Liver (tissue), 9 donors: ENCODE measurements around the gene CLEC2A. TPM values are rescaled to one million over a fixed set of nuclear protein-coding genes. Genes with fewer than 3 reads are reported as not detected.

Experiments
- DNase-seq: peaks from one replicate; pipeline ENCODE4 v3.0.0-alpha.2; 2017; ENCODE audit warnings: low spot score
- H3K27ac ChIP-seq, 2 donors: one replicate each; pipeline ENCODE4 v1.7.0; 2013; ENCODE audit warnings: inconsistent platforms in 2 of 2, low read length in 2 of 2, control low read depth in 1 of 2, low read depth in 1 of 2, mild to moderate bottlenecking in 1 of 2
- H3K27me3 ChIP-seq, 4 donors: one replicate each; pipeline versions ENCODE4 v1.6.1 to v1.7.0; 2013; ENCODE audit warnings: low read length in 3 of 4, inconsistent platforms in 1 of 4, mild to moderate bottlenecking in 1 of 4, moderate library complexity in 1 of 4; ENCODE audit not compliant: control insufficient read depth in 4 of 4, insufficient read depth in 4 of 4
- H3K36me3 ChIP-seq, 4 donors: one replicate each; pipeline versions ENCODE4 v1.6.1 to v1.7.0; 2013; ENCODE audit warnings: low read length in 3 of 4, mild to moderate bottlenecking in 3 of 4, low read depth in 1 of 4, moderate library complexity in 1 of 4; ENCODE audit not compliant: control insufficient read depth in 4 of 4, insufficient read depth in 3 of 4
- H3K4me1 ChIP-seq, 4 donors: one replicate each; pipeline versions ENCODE4 v1.6.1 to v1.7.0; 2013; ENCODE audit warnings: low read length in 3 of 4, mild to moderate bottlenecking in 3 of 4, moderate library complexity in 1 of 4; ENCODE audit not compliant: control insufficient read depth in 4 of 4, insufficient read depth in 4 of 4
- H3K4me3 ChIP-seq, 3 donors: one replicate each; pipeline versions ENCODE4 v1.6.1 to v1.7.0; 2013; ENCODE audit warnings: low read length in 3 of 3, control low read depth in 1 of 3, low read depth in 1 of 3, mild to moderate bottlenecking in 1 of 3
- H3K9ac ChIP-seq, 2 donors: one replicate each; pipeline ENCODE4 v1.7.0; 2013; ENCODE audit warnings: low read length in 2 of 2, mild to moderate bottlenecking in 2 of 2, moderate library complexity in 2 of 2, control low read depth in 1 of 2, low read depth in 1 of 2
- H3K9me3 ChIP-seq, 4 donors: one replicate each; pipeline versions ENCODE4 v1.6.1 to v1.7.0; 2013; ENCODE audit warnings: low read length in 3 of 4; ENCODE audit not compliant: control insufficient read depth in 4 of 4
- EGR1 ChIP-seq, 2 donors: IDR thresholded peaks; 2 replicates each; pipeline ENCODE4 v1.6.1; 2016 to 2018; ENCODE audit warnings: antibody characterized with exemption in 2 of 2, low read depth in 2 of 2
- FOXA2 ChIP-seq: IDR thresholded peaks from 2 replicates; pipeline ENCODE4 v1.6.1; 2016; ENCODE audit warnings: antibody characterized with exemption
- GABPA ChIP-seq, 2 donors: IDR thresholded peaks in 1 of 2; conservative IDR thresholded peaks in 1 of 2; 2 replicates each; pipeline ENCODE4 v1.6.1; 2016; ENCODE audit warnings: antibody characterized with exemption in 2 of 2, mild to moderate bottlenecking in 1 of 2, moderate library complexity in 1 of 2
- HNF4A ChIP-seq, 2 donors: conservative IDR thresholded peaks; 2 replicates each; pipeline ENCODE4 v1.6.1; 2016; ENCODE audit warnings: antibody characterized with exemption in 2 of 2, mild to moderate bottlenecking in 2 of 2
- HNF4G ChIP-seq: IDR thresholded peaks from 2 replicates; pipeline ENCODE4 v1.6.1; 2016; ENCODE audit warnings: antibody characterized with exemption
- JUND ChIP-seq, 2 donors: IDR thresholded peaks; 2 replicates each; pipeline ENCODE4 v1.6.1; 2016; ENCODE audit warnings: antibody characterized with exemption in 2 of 2
- NR2F2 ChIP-seq: IDR thresholded peaks from 2 replicates; pipeline ENCODE4 v1.6.1; 2016; ENCODE audit warnings: antibody characterized with exemption
- RAD21 ChIP-seq, 2 donors: IDR thresholded peaks; 2 replicates each; pipeline ENCODE4 v1.6.1; 2016; ENCODE audit warnings: antibody characterized with exemption in 2 of 2, mild to moderate bottlenecking in 2 of 2
- RXRA ChIP-seq, 2 donors: IDR thresholded peaks; 2 replicates each; pipeline ENCODE4 v1.6.1; 2017 to 2018; ENCODE audit warnings: antibody characterized with exemption in 2 of 2, mild to moderate bottlenecking in 1 of 2
- SP1 ChIP-seq: IDR thresholded peaks from 2 replicates; pipeline ENCODE4 v1.6.1; 2018; ENCODE audit warnings: antibody characterized with exemption, mild to moderate bottlenecking
- TAF1 ChIP-seq: conservative IDR thresholded peaks from 2 replicates; pipeline ENCODE4 v1.6.1; 2016; ENCODE audit warnings: antibody characterized with exemption, mild to moderate bottlenecking
- WGBS: extraction: QIAGEN DNeasy Blood & Tissue Kit; methylation state at CpG from one replicate; pipeline ENCODE4 v1.1.7; 2013; 5-methylcytosine and 5-hydroxymethylcytosine counted together
- polyA plus RNA-seq, 2 donors: library from polyadenylated mRNA; stranded (reverse) in 1 of 2; unstranded in 1 of 2; fragments of 200-250 nt in 1 of 2; fragments of >200 nt in 1 of 2; fragmentation: Nextera tagmentation in 1 of 2; extraction: Ambion mirVana in 1 of 2; gene quantifications; one replicate each; pipeline versions ENCODE4 v1.2.1 to v1.2.3, GENCODE V29; 2013 to 2015
- total RNA-seq, 2 donors: library from RNA; depleted of rRNA; stranded (reverse); fragments of >200 nt; gene quantifications; one replicate each; pipeline ENCODE4 v1.2.3, GENCODE V29; 2014
- TF ChIP-seq, protein P1 (sequence below): IDR thresholded peaks from 2 replicates; pipeline ENCODE4 v1.6.1; 2016; ENCODE audit warnings: antibody characterized with exemption
- TF ChIP-seq, protein P2 (sequence below): IDR thresholded peaks from 2 replicates; pipeline ENCODE4 v1.6.1; 2016; ENCODE audit warnings: antibody characterized with exemption
- TF ChIP-seq, protein P3 (sequence below): IDR thresholded peaks from 2 replicates; pipeline ENCODE4 v1.6.1; 2016; ENCODE audit warnings: antibody characterized with exemption
- TF ChIP-seq, protein P4 (sequence below): IDR thresholded peaks from 2 replicates; pipeline ENCODE4 v1.6.1; 2016; ENCODE audit warnings: antibody characterized with exemption, mild to moderate bottlenecking
- TF ChIP-seq, protein P5 (sequence below): fragments of 150-350 bp; IDR thresholded peaks from 2 replicates; pipeline ENCODE4 v1.5.1; 2017; ENCODE audit warnings: improper control_type of control experiment, low read depth, low read length; ENCODE audit not compliant: missing input control
- donor health status: healthy.
- donor health status: healthy.
- donor health status: healthy.
- donor health status: healthy.
- donor health status: healthy.

Gene CLEC2A
- total and polyA plus RNA-seq, 4 donors: not detected

DNA sequence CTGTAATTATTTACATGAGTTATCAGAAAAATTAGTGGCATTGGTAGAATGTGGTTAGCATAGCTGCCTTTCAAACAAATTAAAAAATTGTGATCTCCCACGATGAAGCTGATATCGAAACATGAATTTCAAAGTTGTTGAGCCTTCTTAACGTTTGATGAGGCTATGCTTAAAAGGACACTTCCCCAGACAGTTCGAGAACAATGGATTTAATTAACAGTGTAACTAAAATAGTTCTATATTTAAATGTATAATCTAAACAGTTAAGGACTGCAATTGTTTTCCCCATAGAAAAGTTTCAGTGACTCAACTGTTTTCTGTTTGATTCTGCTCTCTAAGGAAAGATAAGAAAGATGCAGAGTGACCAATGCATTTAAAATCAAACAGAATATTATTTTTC, 64.6 kb downstream of the CLEC2A start:
- Histone ChIP-seq H3K4me1 (peaks cover 0 to 3% (median 2%) of the 10 kb centered on the region in 4 donors), H3K4me3 (peak overlapping the region in 2 of 3 donors; percentile 0 to 29), H3K27ac (no peak overlapping the region), H3K9me3 (no peaks in the 10 kb centered on the region), H3K9ac (peak overlapping the region; percentile 31 to 87), H3K36me3 (no peaks in the 10 kb centered on the region), H3K27me3 (no peaks in the 10 kb centered on the region)
- TF ChIP-seq, protein P1, sequence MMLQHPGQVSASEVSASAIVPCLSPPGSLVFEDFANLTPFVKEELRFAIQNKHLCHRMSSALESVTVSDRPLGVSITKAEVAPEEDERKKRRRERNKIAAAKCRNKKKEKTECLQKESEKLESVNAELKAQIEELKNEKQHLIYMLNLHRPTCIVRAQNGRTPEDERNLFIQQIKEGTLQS: no peak
- TF ChIP-seq TAF1 (no peak), HNF4G (no peak), GABPA (IDR thresholded peaks at IDR 0.05 in 1 of 2, conservative IDR thresholded peaks at IDR 0.05 in 1 of 2) (no peak), FOXA2 (no peak), JUND (IDR thresholded peaks at IDR 0.05) (no peak), RXRA (IDR thresholded peaks at IDR 0.05) (no peak), SP1 (no peak), RAD21 (IDR thresholded peaks at IDR 0.05) (no peak), NR2F2 (no peak), HNF4A (conservative IDR thresholded peaks at IDR 0.05) (no peak), EGR1 (IDR thresholded peaks at IDR 0.05; ENCODE audit: low read depth in 2 of 2) (no peak)
- TF ChIP-seq, protein P2, sequence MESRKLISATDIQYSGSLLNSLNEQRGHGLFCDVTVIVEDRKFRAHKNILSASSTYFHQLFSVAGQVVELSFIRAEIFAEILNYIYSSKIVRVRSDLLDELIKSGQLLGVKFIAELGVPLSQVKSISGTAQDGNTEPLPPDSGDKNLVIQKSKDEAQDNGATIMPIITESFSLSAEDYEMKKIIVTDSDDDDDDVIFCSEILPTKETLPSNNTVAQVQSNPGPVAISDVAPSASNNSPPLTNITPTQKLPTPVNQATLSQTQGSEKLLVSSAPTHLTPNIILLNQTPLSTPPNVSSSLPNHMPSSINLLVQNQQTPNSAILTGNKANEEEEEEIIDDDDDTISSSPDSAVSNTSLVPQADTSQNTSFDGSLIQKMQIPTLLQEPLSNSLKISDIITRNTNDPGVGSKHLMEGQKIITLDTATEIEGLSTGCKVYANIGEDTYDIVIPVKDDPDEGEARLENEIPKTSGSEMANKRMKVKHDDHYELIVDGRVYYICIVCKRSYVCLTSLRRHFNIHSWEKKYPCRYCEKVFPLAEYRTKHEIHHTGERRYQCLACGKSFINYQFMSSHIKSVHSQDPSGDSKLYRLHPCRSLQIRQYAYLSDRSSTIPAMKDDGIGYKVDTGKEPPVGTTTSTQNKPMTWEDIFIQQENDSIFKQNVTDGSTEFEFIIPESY: no peak
- TF ChIP-seq, protein P3, sequence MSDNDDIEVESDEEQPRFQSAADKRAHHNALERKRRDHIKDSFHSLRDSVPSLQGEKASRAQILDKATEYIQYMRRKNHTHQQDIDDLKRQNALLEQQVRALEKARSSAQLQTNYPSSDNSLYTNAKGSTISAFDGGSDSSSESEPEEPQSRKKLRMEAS: no peak
- TF ChIP-seq, protein P4, sequence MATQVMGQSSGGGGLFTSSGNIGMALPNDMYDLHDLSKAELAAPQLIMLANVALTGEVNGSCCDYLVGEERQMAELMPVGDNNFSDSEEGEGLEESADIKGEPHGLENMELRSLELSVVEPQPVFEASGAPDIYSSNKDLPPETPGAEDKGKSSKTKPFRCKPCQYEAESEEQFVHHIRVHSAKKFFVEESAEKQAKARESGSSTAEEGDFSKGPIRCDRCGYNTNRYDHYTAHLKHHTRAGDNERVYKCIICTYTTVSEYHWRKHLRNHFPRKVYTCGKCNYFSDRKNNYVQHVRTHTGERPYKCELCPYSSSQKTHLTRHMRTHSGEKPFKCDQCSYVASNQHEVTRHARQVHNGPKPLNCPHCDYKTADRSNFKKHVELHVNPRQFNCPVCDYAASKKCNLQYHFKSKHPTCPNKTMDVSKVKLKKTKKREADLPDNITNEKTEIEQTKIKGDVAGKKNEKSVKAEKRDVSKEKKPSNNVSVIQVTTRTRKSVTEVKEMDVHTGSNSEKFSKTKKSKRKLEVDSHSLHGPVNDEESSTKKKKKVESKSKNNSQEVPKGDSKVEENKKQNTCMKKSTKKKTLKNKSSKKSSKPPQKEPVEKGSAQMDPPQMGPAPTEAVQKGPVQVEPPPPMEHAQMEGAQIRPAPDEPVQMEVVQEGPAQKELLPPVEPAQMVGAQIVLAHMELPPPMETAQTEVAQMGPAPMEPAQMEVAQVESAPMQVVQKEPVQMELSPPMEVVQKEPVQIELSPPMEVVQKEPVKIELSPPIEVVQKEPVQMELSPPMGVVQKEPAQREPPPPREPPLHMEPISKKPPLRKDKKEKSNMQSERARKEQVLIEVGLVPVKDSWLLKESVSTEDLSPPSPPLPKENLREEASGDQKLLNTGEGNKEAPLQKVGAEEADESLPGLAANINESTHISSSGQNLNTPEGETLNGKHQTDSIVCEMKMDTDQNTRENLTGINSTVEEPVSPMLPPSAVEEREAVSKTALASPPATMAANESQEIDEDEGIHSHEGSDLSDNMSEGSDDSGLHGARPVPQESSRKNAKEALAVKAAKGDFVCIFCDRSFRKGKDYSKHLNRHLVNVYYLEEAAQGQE: no peak
- TF ChIP-seq, protein P5, sequence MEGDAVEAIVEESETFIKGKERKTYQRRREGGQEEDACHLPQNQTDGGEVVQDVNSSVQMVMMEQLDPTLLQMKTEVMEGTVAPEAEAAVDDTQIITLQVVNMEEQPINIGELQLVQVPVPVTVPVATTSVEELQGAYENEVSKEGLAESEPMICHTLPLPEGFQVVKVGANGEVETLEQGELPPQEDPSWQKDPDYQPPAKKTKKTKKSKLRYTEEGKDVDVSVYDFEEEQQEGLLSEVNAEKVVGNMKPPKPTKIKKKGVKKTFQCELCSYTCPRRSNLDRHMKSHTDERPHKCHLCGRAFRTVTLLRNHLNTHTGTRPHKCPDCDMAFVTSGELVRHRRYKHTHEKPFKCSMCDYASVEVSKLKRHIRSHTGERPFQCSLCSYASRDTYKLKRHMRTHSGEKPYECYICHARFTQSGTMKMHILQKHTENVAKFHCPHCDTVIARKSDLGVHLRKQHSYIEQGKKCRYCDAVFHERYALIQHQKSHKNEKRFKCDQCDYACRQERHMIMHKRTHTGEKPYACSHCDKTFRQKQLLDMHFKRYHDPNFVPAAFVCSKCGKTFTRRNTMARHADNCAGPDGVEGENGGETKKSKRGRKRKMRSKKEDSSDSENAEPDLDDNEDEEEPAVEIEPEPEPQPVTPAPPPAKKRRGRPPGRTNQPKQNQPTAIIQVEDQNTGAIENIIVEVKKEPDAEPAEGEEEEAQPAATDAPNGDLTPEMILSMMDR: no peak
- no peak for DNase-seq
- 63% methylated on average over 4 of the region's 4 CpGs for WGBS

DNA sequence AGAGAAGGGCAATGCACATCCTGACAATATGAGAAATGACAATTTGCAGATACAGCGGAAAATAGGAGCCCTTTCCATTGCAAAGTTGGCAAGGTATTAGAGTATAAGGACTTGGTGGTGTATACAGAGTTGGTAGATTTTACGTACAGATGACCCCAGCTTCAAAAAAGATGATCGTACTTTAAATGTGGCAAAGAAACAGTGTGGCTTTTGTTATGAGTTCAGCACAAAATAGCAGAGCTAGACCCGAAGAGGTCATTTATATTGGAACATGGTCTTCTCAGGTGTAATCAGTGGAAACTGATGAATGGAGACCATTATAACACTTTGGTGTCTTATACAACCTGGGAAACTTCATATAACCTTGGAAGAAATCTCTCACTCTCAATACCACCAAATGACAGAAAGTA, 65.3 kb downstream of the CLEC2A start:
- Histone ChIP-seq H3K27me3 (no peaks in the 10 kb centered on the region), H3K27ac (peak overlapping the region in 1 of 2 donors; percentile 4), H3K36me3 (no peaks in the 10 kb centered on the region), H3K4me3 (peak overlapping the region in 1 of 3 donors; percentile 29), H3K9ac (peak overlapping the region; percentile 31 to 87), H3K9me3 (no peaks in the 10 kb centered on the region), H3K4me1 (peaks cover 0 to 3% (median 2%) of the 10 kb centered on the region in 4 donors)
- TF ChIP-seq TAF1: no peak
- TF ChIP-seq HNF4G: no peak
- no peak for TF ChIP-seq RXRA (IDR thresholded peaks at IDR 0.05)
- TF ChIP-seq RAD21 (IDR thresholded peaks at IDR 0.05): no peak
- no peak for TF ChIP-seq EGR1 (IDR thresholded peaks at IDR 0.05; ENCODE audit: low read depth in 2 of 2)
- no peak for TF ChIP-seq SP1
- TF ChIP-seq, protein P2: no peak
- TF ChIP-seq, protein P3: no peak
- TF ChIP-seq, protein P5: no peak
- DNase-seq: no peak
- 66% methylated on average over 4 of the region's 4 CpGs for WGBS
